ENCODE measurements around the gene NFIX. TPM values are rescaled to one million over a fixed set of nuclear protein-coding genes. Genes with fewer than 3 reads are reported as not detected.

Gene NFIX
- total and polyA plus RNA-seq, 2 of the 13 experiments (the other 11 are each of a cell fraction or from before 2014, with no cell fraction given): 3.4 to 5.4 TPM

DNA sequence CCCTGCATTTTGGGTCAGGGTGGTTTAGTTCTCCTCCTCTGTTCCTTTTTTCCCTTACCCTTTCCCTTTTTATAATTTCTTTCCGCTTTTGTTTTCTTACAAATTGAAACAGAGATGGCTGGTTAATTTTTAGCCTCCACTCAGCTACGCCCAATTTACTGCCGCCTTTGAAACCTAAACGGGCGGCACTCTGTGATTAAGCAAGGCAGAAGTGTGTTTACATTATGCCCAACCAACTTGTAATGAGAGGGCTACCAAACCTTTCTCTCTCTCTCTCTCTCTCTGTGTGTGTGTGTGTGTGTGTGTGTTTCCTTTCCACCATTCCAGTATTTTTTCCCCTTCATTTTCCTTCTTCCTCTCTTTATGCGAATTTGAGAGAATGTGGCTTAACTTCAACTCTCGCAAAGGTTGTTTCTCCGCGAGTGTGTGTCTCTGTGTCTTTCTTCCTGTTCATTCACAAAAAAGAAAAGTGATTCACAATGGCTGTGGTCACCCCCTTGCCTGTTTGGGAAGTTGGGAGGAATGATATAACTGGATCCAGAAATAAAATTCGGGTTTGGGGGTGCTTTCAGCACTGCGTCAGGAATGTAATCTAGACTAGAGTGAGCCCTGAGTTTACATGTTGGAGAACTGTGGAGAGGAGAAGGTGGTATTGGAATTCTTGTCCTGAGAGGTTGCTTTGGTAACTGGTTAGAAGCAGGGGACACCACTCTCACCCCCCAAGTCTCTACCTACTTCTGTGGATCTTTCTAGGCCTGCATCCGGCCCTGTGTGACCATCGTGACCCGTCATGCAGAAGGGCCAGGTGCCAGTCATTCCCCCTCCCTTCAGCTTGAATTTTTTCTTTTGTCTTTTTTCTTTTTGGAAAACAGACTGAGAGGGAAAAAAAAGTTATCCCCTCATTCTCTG lies 31.4 kb downstream of the NFIX start (continued):
- TF ChIP-seq RFX5 (IDR thresholded peaks at IDR 0.05; ENCODE audit: low read depth, low read length) (no peak), RFXANK (CRISPR knock-in tag; IDR thresholded peaks at IDR 0.05) (no peak), IKZF1 (IDR thresholded peaks at IDR 0.05) (no peak), MIER2 (CRISPR knock-in tag; IDR thresholded peaks at IDR 0.05) (no peak), ZNF777 (CRISPR knock-in tag; IDR thresholded peaks at IDR 0.05) (no peak), ZKSCAN1 (IDR thresholded peaks at IDR 0.05; ENCODE audit: low read length) (no peak), DNMT3B (CRISPR knock-in tag; conservative IDR thresholded peaks at IDR 0.05) (no peak), MEF2D (CRISPR knock-in tag; IDR thresholded peaks at IDR 0.05) (no peak), FLYWCH1 (CRISPR knock-in tag; IDR thresholded peaks at IDR 0.05) (no peak), NKX3-1 (CRISPR knock-in tag; IDR thresholded peaks at IDR 0.05) (0 out of 2 replicates have a peak, but pooled peaks have one; percentile 45), ZNF446 (CRISPR knock-in tag; IDR thresholded peaks at IDR 0.05) (no peak), ZFP37 (CRISPR knock-in tag; IDR thresholded peaks at IDR 0.05; ENCODE audit: borderline replicate concordance) (peak; percentile 55; the same call in 1 of the 2 replicates), ZNF7 (CRISPR knock-in tag; IDR thresholded peaks at IDR 0.05) (no peak), MBD4 (IDR thresholded peaks at IDR 0.05; ENCODE audit: borderline replicate concordance, low read length) (no peak), ZNF572 (CRISPR knock-in tag; IDR thresholded peaks at IDR 0.05) (no peak), ZNF34 (CRISPR knock-in tag; IDR thresholded peaks at IDR 0.05; ENCODE audit: borderline replicate concordance) (no peak), NFIC (IDR thresholded peaks at IDR 0.05; ENCODE audit: low read length) (peak; percentile 66; the same call in 1 of the 2 replicates), ZNF83 (CRISPR knock-in tag; IDR thresholded peaks at IDR 0.05; ENCODE audit: borderline replicate concordance) (no peak), ZNF577 (CRISPR knock-in tag; IDR thresholded peaks at IDR 0.05; ENCODE audit: borderline replicate concordance, low read depth) (no peak)
- TF ChIP-seq, protein P1, sequence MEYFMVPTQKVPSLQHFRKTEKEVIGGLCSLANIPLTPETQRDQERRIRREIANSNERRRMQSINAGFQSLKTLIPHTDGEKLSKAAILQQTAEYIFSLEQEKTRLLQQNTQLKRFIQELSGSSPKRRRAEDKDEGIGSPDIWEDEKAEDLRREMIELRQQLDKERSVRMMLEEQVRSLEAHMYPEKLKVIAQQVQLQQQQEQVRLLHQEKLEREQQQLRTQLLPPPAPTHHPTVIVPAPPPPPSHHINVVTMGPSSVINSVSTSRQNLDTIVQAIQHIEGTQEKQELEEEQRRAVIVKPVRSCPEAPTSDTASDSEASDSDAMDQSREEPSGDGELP (IDR thresholded peaks at IDR 0.05; ENCODE audit: borderline replicate concordance, low read depth): peak; percentile 33; the same call in 1 of the 2 replicates
- TF ChIP-seq, protein P2, sequence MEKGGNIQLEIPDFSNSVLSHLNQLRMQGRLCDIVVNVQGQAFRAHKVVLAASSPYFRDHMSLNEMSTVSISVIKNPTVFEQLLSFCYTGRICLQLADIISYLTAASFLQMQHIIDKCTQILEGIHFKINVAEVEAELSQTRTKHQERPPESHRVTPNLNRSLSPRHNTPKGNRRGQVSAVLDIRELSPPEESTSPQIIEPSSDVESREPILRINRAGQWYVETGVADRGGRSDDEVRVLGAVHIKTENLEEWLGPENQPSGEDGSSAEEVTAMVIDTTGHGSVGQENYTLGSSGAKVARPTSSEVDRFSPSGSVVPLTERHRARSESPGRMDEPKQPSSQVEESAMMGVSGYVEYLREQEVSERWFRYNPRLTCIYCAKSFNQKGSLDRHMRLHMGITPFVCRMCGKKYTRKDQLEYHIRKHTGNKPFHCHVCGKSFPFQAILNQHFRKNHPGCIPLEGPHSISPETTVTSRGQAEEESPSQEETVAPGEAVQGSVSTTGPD (CRISPR knock-in tag; IDR thresholded peaks at IDR 0.05): no peak
- TF ChIP-seq, protein P3, sequence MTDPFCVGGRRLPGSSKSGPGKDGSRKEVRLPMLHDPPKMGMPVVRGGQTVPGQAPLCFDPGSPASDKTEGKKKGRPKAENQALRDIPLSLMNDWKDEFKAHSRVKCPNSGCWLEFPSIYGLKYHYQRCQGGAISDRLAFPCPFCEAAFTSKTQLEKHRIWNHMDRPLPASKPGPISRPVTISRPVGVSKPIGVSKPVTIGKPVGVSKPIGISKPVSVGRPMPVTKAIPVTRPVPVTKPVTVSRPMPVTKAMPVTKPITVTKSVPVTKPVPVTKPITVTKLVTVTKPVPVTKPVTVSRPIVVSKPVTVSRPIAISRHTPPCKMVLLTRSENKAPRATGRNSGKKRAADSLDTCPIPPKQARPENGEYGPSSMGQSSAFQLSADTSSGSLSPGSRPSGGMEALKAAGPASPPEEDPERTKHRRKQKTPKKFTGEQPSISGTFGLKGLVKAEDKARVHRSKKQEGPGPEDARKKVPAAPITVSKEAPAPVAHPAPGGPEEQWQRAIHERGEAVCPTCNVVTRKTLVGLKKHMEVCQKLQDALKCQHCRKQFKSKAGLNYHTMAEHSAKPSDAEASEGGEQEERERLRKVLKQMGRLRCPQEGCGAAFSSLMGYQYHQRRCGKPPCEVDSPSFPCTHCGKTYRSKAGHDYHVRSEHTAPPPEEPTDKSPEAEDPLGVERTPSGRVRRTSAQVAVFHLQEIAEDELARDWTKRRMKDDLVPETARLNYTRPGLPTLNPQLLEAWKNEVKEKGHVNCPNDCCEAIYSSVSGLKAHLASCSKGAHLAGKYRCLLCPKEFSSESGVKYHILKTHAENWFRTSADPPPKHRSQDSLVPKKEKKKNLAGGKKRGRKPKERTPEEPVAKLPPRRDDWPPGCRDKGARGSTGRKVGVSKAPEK (CRISPR knock-in tag; IDR thresholded peaks at IDR 0.05; ENCODE audit: borderline replicate concordance): no peak
- TF ChIP-seq, protein P4, sequence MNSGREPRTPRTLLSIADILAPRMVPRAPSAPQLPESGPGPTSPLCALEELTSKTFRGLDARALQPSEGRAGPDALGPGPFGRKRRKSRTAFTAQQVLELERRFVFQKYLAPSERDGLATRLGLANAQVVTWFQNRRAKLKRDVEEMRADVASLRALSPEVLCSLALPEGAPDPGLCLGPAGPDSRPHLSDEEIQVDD (CRISPR knock-in tag; IDR thresholded peaks at IDR 0.05; ENCODE audit: borderline replicate concordance): no peak
- TF ChIP-seq, protein P5, sequence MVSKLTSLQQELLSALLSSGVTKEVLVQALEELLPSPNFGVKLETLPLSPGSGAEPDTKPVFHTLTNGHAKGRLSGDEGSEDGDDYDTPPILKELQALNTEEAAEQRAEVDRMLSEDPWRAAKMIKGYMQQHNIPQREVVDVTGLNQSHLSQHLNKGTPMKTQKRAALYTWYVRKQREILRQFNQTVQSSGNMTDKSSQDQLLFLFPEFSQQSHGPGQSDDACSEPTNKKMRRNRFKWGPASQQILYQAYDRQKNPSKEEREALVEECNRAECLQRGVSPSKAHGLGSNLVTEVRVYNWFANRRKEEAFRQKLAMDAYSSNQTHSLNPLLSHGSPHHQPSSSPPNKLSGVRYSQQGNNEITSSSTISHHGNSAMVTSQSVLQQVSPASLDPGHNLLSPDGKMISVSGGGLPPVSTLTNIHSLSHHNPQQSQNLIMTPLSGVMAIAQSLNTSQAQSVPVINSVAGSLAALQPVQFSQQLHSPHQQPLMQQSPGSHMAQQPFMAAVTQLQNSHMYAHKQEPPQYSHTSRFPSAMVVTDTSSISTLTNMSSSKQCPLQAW (CRISPR knock-in tag; IDR thresholded peaks at IDR 0.05): peak; percentile 96
